ENCODE data around the gene ITLN1.

DNA sequence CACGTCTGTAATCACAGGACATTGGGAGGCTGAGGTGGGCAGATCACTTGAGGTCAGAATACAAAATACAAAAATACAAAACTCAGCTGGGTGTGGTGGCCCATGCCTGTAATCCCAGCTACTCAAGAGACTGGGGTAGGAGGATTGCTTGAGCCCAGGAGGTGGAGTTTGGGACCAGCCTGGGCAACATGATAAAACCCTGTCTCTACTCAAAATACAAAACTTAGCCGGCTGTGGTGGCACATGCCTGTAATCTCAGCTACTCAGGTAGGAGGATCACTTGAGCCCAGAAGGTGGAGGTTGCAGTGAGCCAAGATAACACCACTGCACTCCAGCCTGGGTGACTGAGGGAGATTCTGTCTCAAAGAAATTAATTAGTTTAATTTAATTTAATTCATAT is 6.5 kb upstream of the ITLN1 start:
- TF ChIP-seq, protein P1, sequence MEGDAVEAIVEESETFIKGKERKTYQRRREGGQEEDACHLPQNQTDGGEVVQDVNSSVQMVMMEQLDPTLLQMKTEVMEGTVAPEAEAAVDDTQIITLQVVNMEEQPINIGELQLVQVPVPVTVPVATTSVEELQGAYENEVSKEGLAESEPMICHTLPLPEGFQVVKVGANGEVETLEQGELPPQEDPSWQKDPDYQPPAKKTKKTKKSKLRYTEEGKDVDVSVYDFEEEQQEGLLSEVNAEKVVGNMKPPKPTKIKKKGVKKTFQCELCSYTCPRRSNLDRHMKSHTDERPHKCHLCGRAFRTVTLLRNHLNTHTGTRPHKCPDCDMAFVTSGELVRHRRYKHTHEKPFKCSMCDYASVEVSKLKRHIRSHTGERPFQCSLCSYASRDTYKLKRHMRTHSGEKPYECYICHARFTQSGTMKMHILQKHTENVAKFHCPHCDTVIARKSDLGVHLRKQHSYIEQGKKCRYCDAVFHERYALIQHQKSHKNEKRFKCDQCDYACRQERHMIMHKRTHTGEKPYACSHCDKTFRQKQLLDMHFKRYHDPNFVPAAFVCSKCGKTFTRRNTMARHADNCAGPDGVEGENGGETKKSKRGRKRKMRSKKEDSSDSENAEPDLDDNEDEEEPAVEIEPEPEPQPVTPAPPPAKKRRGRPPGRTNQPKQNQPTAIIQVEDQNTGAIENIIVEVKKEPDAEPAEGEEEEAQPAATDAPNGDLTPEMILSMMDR (IDR thresholded peaks at IDR 0.05; ENCODE audit: poor library complexity), result no peak
- TF ChIP-seq EZH2 (IDR thresholded peaks at IDR 0.05; ENCODE audit: borderline replicate concordance), result no peak

All from hepatocyte (in vitro differentiated cells).